ENCODE results near the gene POLG.

- no peak for TF ChIP-seq CTCF (conservative IDR thresholded peaks at IDR 0.05; ENCODE audit: low read depth, low read length)
- no peak for TF ChIP-seq CEBPB (IDR thresholded peaks at IDR 0.05; ENCODE audit: low read depth, low read length)
- no peak for TF ChIP-seq ELK1 (IDR thresholded peaks at IDR 0.05; ENCODE audit: borderline replicate concordance, low read depth, low read length)
- TF ChIP-seq SMC3 (IDR thresholded peaks at IDR 0.05; ENCODE audit: low read depth, low read length), result no peak
- TF ChIP-seq POLR2A (IDR thresholded peaks at IDR 0.05; ENCODE audit: low read depth, low read length), result no peak
- TF ChIP-seq USF2 (IDR thresholded peaks at IDR 0.05; ENCODE audit: low read depth, low read length), result no peak
- no peak for TF ChIP-seq MXI1 (IDR thresholded peaks at IDR 0.05; ENCODE audit: borderline replicate concordance, low read depth, low read length)
- no peak for TF ChIP-seq NFE2L2 (IDR thresholded peaks at IDR 0.05; ENCODE audit: low read depth, low read length)
- TF ChIP-seq RCOR1 (IDR thresholded peaks at IDR 0.05; ENCODE audit: insufficient replicate concordance, low read length), result no peak
Measured at GRCh38 chr15:89364341-89364740, 29.7 kb upstream of the POLG start.

All from IMR-90 (cell line).